Gastrocnemius medialis (tissue), 4 donors: ENCODE measurements around the gene MAP7. TPM values are rescaled to one million over a fixed set of nuclear protein-coding genes. Genes with fewer than 3 reads are reported as not detected.

Source experiments
- ATAC-seq, 2 donors: fragments of 150-250 bp; one replicate each; pipeline ENCODE4 v1.9.1; 2016
- DNase-seq, 2 donors: peaks; one replicate each; pipeline ENCODE4 v3.0.0-alpha.2; 2019
- H3K27ac ChIP-seq, 4 donors: fragments of 200-600 bp; sonication (generic); 1 replicate in 1 of 4; 2 replicates in 3 of 4; pipeline ENCODE4 v1.5.1; 2016 to 2018; ENCODE audit warnings: mild to moderate bottlenecking in 2 of 4, moderate library complexity in 1 of 4
- H3K27me3 ChIP-seq, 3 donors: fragments of 200-600 bp; sonication (generic) in 2 of 3; 1 replicate in 1 of 3; 2 replicates in 2 of 3; pipeline versions ENCODE4 v1.5.1 to v1.6.0; 2016 to 2019; ENCODE audit warnings: mild to moderate bottlenecking in 1 of 3, moderate library complexity in 1 of 3
- H3K36me3 ChIP-seq, 2 donors: fragments of 200-600 bp; sonication (generic) in 1 of 2; one replicate each; pipeline ENCODE4 v1.5.1; 2017 to 2018
- H3K4me1 ChIP-seq, 2 donors: fragments of 200-600 bp; sonication (generic) in 1 of 2; one replicate each; pipeline ENCODE4 v1.5.1; 2016 to 2017; ENCODE audit warnings: mild to moderate bottlenecking in 2 of 2
- H3K4me3 ChIP-seq, 4 donors: fragments of 200-600 bp; sonication (generic) in 3 of 4; 1 replicate in 1 of 4; 2 replicates in 3 of 4; pipeline ENCODE4 v1.5.1; 2016 to 2019; ENCODE audit warnings: mild to moderate bottlenecking in 2 of 4
- H3K9me3 ChIP-seq, 3 donors: fragments of 200-600 bp; sonication (generic) in 2 of 3; 1 replicate in 1 of 3; 2 replicates in 2 of 3; pipeline ENCODE4 v1.5.1; 2016 to 2019
- POLR2A ChIP-seq, 2 donors: fragments of 450-650 bp; IDR thresholded peaks; one replicate each; pipeline ENCODE4 v1.6.1; 2017; ENCODE audit warnings: antibody characterized with exemption in 2 of 2, mild to moderate bottlenecking in 2 of 2, moderate library complexity in 2 of 2
- in situ Hi-C, 4 donors: fragments of 200-750 bp; cut with MboI; loops; one replicate each; pipeline versions ENCODE4 v1.15.0 to v1.8.0; 2017; ENCODE audit warnings: low sequenced_read_pairs in 4 of 4
- intact Hi-C: fragments of 100-400 bp; cut with DNase I; formaldehyde crosslinking; loops from one replicate; pipeline ENCODE4 v1.15.1; 2023; ENCODE audit warnings: low total_unique reads
- total RNA-seq, 4 donors: library from RNA; depleted of rRNA; stranded (reverse); fragments of >200 nt; gene quantifications; one replicate each; pipeline versions ENCODE4 v1.1.0 to v1.2.3, GENCODE V29; 2016
- TF ChIP-seq, protein P1 (sequence below), 5 experiments: fragments of 450-650 bp in 3 of 5; fragments of 200-600 bp in 2 of 5; sonication (generic) in 2 of 5; IDR thresholded peaks in 4 of 5; conservative IDR thresholded peaks in 1 of 5; 1 replicate in 4 of 5; 2 replicates in 1 of 5; pipeline ENCODE4 v1.5.1; 2016 to 2019; ENCODE audit warnings: antibody characterized with exemption in 5 of 5, mild to moderate bottlenecking in 3 of 5, moderate library complexity in 3 of 5

The MAP7 gene
- total RNA-seq, 4 donors from 2014 or later = 0.22 to 0.56 (median 0.39) TPM

DNA sequence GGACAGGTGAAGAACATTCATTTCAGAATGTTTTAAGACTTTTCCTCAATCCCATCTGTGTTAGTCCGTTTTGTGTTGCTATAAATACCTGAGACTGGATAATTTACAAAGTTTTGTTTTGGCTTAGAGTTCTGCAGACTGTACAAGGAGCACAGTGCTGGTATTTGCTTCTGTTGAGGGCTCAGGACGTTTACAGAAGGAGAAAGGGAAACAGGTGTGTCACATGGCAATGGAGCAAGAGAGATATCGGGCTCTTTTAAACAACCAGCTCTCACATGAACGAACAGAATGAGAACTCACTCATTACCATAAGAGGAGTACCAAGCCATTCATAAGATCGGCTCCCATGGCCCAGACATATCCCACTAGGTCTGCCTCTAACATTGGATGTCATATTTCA lies 16.7 kb downstream of the MAP7 start:
- Histone ChIP-seq H3K9me3 (no peaks in the 10 kb centered on the region), H3K4me1 (no peaks in the 10 kb centered on the region), H3K36me3 (no peaks in the 10 kb centered on the region), H3K27me3 (no peaks in the 10 kb centered on the region), H3K27ac (no peak overlapping the region), H3K4me3 (no peak overlapping the region)
- TF ChIP-seq POLR2A (IDR thresholded peaks at IDR 0.05) = no peak
- TF ChIP-seq, protein P1, sequence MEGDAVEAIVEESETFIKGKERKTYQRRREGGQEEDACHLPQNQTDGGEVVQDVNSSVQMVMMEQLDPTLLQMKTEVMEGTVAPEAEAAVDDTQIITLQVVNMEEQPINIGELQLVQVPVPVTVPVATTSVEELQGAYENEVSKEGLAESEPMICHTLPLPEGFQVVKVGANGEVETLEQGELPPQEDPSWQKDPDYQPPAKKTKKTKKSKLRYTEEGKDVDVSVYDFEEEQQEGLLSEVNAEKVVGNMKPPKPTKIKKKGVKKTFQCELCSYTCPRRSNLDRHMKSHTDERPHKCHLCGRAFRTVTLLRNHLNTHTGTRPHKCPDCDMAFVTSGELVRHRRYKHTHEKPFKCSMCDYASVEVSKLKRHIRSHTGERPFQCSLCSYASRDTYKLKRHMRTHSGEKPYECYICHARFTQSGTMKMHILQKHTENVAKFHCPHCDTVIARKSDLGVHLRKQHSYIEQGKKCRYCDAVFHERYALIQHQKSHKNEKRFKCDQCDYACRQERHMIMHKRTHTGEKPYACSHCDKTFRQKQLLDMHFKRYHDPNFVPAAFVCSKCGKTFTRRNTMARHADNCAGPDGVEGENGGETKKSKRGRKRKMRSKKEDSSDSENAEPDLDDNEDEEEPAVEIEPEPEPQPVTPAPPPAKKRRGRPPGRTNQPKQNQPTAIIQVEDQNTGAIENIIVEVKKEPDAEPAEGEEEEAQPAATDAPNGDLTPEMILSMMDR (IDR thresholded peaks at IDR 0.05 in 4 of 5, conservative IDR thresholded peaks at IDR 0.05 in 1 of 5) = no peak
- ATAC-seq = no peak
- no peak for DNase-seq
- in situ Hi-C loops (no loop called here), intact Hi-C loops (no loop called here)

DNA sequence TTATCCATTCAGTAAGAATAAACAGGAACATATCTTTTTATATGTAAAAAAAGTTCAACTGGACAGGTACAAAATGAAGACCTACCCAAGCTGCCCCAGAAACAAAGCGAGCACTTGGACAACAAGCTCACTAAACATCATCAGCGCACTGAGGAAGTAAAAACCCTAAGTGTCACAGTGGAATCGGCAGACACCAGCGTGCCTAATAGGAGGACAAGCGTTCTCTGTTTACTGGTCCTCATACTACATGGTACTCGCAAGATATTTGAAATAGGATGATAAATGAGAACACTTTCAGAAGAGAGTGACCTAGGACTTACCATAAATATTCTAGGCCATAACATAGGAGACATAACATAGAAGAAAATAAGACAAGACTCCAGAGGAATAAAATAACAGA lies 18.2 kb downstream of the MAP7 start:
- Histone ChIP-seq H3K9me3 (no peaks in the 10 kb centered on the region), H3K36me3 (no peaks in the 10 kb centered on the region), H3K27ac (no peak overlapping the region), H3K4me3 (no peak overlapping the region), H3K4me1 (no peaks in the 10 kb centered on the region), H3K27me3 (peaks cover 0 to 1% (median 0%) of the 10 kb centered on the region in 3 donors)
- in situ Hi-C loops (no loop called here), intact Hi-C loops (no loop called here)
- no peak for DNase-seq
- no peak for ATAC-seq
- TF ChIP-seq, protein P1 (IDR thresholded peaks at IDR 0.05 in 4 of 5, conservative IDR thresholded peaks at IDR 0.05 in 1 of 5) = no peak
- TF ChIP-seq POLR2A (IDR thresholded peaks at IDR 0.05) = no peak

DNA sequence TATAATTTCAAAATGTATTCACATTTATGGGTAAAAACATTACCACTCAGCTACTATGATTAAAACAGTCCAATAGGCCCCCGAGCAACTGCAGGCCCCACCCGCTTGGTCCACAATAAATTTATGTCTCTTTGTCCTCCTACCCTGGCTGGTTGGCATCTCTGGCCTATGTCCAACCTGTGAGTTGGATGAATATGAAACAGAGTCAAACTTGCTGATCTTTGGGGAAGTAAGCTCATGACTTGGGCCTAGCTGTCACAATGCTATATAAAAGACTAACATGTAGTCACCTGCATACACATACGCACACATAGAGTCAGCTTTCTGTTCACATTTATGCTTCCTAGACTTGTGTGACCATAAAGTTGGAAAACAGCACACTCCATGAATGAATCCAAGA lies 20.5 kb downstream of the MAP7 start:
- no peaks in the 10 kb centered on the region for H3K4me1 ChIP-seq
- intact Hi-C loops = no loop called here
- in situ Hi-C loops = no loop called here
- no peak for DNase-seq
- no peak for ATAC-seq
- H3K36me3 ChIP-seq = no peaks in the 10 kb centered on the region
- no peak overlapping the region for H3K4me3 ChIP-seq
- H3K27me3 ChIP-seq = peaks cover 0 to 3% (median 0%) of the 10 kb centered on the region in 3 donors
- H3K9me3 ChIP-seq = no peaks in the 10 kb centered on the region
- no peak overlapping the region for H3K27ac ChIP-seq
- TF ChIP-seq, protein P1 (IDR thresholded peaks at IDR 0.05 in 4 of 5, conservative IDR thresholded peaks at IDR 0.05 in 1 of 5) = no peak
- no peak for TF ChIP-seq POLR2A (IDR thresholded peaks at IDR 0.05)

DNA sequence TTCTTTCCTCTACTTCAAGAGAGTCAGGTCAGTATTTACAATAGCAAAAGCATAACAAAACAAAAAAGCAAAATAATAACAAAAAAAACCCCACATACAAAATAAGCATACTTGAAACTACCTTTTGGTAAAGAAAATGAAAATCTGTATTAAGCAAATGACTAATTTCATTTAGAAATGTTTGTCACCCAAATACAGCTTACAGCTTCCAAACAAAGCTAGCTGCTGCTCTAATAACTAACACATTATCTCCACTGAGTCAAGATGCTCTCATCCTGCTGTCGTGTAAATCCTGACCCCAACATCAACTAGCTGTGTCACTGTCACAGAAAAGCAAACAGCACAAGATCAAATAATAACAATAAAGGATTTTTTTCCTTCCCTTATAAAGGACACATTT lies 21.7 kb downstream of the MAP7 start:
- peaks cover 0 to 3% (median 0%) of the 10 kb centered on the region in 3 donors for H3K27me3 ChIP-seq
- no peak overlapping the region for H3K4me3 ChIP-seq
- in situ Hi-C loops (no loop called here), intact Hi-C loops (no loop called here)
- no peaks in the 10 kb centered on the region for H3K9me3 ChIP-seq
- no peak for DNase-seq
- no peaks in the 10 kb centered on the region for H3K36me3 ChIP-seq
- ATAC-seq = no peak
- TF ChIP-seq, protein P1 (IDR thresholded peaks at IDR 0.05 in 4 of 5, conservative IDR thresholded peaks at IDR 0.05 in 1 of 5) = no peak
- TF ChIP-seq POLR2A (IDR thresholded peaks at IDR 0.05) = no peak
- no peak overlapping the region for H3K27ac ChIP-seq
- H3K4me1 ChIP-seq = no peaks in the 10 kb centered on the region

DNA sequence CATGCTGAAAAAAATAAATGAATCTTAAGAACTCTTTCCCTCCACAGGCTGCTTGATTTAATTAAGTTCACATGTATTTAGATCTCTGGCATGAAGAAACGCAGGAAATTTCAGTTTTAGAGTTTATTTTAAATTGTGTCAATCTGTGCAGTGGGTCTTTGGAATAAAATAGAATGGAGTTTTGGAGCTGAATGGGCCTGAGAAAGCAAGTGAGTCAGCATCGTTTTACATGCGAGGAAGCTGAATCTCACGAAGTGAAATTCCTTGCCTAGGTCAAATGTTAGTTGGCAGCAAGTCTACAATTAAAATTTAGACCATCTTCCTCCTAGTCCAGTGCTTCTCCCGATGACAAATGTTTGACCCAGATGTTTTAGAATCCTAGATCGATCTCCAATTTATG lies 22.4 kb downstream of the MAP7 start:
- TF ChIP-seq, protein P1 (IDR thresholded peaks at IDR 0.05 in 4 of 5, conservative IDR thresholded peaks at IDR 0.05 in 1 of 5) = no peak
- no peak for TF ChIP-seq POLR2A (IDR thresholded peaks at IDR 0.05)
- intact Hi-C loops (no loop called here), in situ Hi-C loops (no loop called here)
- Histone ChIP-seq H3K27ac (no peak overlapping the region), H3K4me3 (no peak overlapping the region), H3K27me3 (peaks cover 0 to 3% (median 0%) of the 10 kb centered on the region in 3 donors), H3K9me3 (no peaks in the 10 kb centered on the region), H3K36me3 (no peaks in the 10 kb centered on the region), H3K4me1 (no peaks in the 10 kb centered on the region)
- DNase-seq (no peak), ATAC-seq (no peak)
